CD4-positive, alpha-beta T cell treated with Interferon gamma for 1 hour (primary cell): Measurements from ENCODE around the gene COL23A1.
"Not testable (repeated sequence)": the region's sequence is repeated elsewhere in the genome, so short reads cannot be mapped to it uniquely, and the experiment has no call there.

Source experiments
- DNase-seq: peaks from one replicate; pipeline ENCODE4 v3.0.0-alpha.2; 2020

COL23A1 gene

DNA sequence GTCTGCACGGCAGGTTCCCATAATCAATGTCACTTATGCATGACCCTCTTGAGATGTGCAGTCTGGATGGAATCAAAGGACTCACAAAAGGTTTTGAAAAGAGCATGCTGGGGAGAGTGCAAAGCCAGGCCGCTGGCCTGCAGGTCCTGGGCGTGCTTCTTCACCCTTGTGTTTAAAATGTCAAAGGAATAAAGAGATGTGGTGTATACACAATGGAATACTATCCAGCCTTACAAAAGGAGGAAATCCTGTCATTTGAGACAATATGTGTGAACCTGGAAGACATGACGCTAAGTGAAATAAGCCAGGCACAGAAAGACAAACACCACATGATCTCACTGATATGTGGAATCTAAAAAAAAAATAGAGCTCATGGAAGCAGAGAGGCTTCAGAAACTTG lies 220.1 kb downstream of the COL23A1 start:
- DNase-seq: no peak

GRCh38 chr5:178369469-178369868 lies 220.7 kb downstream of the COL23A1 start:
- DNase-seq: not testable (repeated sequence)

DNA sequence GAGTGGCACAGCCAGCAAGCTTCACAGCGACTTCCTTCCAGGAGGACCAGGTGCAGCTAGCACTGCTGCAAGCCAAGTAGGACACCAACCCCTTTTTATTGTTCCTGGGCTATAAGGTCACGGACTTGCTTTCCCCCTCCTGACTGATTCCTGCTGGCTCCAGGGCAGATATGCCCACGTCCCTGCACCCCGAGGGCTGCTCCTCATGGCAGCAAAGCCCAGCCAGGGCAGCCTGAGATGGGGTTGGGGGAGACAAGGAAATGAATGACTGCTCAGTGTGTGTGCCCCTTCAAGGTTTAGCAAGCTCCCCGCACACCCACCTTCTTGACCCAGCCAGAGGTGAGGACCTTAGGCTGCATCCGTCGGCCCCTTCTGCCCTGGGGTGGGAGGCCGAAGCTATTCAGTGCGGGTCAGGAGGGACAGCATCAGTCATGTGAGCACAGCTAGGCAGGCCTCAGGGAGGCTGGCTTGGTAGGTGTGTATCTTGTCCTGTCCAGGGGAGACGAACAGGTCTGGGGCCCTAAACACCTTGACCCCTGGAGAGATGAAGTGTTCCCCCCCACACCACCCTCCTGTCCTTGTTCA lies 221.4 kb downstream of the COL23A1 start:
- DNase-seq: no peak

DNA sequence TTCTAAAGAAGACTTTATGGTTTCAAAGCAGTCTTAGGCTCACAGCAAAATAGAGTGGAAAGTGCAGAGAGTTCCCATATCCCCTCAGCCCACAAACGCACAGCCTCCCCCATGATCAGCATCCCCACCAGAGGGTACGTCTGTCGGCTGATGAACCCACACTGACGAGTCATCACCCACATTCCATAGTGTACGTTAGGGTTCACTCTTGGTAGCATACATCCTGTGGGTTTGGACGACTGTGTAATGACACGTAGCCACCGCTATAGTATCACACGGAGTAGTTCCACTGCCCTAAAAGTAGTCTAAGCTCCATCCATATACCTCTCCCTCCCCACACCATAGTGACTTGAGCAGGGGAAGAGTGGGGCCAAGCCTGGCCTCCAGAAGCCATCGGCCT lies 221.9 kb downstream of the COL23A1 start:
- no peak for DNase-seq

DNA sequence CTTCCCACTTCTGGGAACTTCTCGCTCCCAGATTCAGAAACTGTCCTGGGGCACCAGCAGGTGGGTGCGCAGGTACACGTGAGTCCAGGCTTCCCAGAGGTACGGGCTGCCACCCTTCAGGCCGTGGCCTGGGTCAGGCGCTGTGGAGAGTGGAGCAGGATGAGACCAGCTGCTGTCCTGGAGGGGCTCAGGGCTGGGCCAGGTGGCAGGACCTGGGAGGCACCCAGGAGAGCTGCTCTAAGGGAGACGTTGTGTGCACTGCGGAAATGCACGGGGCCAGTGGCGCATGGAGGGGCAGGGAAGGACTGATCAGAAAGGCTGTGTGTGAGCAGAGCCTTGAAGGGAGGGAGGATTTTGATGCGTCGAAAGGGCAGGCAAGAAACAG lies 222.5 kb downstream of the COL23A1 start:
- no peak for DNase-seq

GRCh38 chr5:178366998-178367735 lies 223.0 kb downstream of the COL23A1 start:
- DNase-seq: no peak

GRCh38 chr5:178365501-178366440 lies 224.4 kb downstream of the COL23A1 start:
- no peak for DNase-seq

DNA sequence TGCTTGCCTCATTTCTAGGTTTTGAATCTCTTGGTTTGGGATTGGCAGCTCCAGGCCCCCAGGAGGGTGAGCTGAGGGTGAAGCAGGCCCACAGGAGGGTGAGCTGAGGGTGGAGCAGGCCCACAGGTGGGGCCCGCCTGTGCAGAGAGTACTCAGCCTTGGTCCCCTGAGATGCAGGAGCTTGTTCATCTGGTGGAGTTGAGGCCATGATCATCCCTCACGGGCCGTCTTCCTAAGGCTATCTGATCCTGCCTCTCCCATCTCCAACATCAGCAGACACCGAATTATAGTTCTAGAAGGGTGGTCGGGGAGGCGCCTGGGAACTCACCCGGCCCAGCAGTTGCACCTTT lies 225.9 kb downstream of the COL23A1 start:
- no peak for DNase-seq

GRCh38 chr5:178363501-178364325 lies 226.5 kb downstream of the COL23A1 start:
- no peak for DNase-seq

- no peak for DNase-seq
Observed at GRCh38 chr5:178361657-178362445, 228.3 kb downstream of the COL23A1 start.

GRCh38 chr5:178360926-178361235 lies 229.3 kb downstream of the COL23A1 start:
- no peak for DNase-seq

- no peak for DNase-seq
Observed at GRCh38 chr5:178360222-178360925, 229.8 kb downstream of the COL23A1 start.

- no peak for DNase-seq
Observed at GRCh38 chr5:178359738-178360137, 230.5 kb downstream of the COL23A1 start.

- DNase-seq: no peak
Observed at GRCh38 chr5:178357678-178358077, 232.5 kb downstream of the COL23A1 start.

GRCh38 chr5:178357121-178357521 lies 233.1 kb downstream of the COL23A1 start:
- DNase-seq: no peak

DNA sequence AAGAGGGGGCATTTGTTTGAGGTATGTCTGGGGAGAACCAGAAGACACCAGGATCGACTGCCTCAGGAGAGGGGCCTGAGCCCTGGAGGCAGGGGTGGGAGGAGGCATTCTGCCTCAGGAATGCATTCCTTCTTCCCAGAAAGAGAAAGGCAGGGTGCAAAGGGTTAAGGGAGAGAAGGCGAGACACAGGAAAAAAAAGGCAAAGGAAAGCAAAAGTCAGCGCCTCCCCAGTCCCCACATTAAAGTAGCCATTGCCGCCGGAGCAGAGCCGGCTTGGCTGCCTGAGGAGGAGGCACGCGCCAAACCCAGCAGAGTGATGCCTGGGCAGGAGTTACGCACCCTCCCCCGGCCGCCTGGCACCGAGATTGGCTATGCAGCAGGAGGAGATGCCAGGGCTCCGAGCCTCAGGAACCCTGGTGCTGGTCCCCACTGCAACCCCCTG lies 233.7 kb downstream of the COL23A1 start:
- no peak for DNase-seq

DNA sequence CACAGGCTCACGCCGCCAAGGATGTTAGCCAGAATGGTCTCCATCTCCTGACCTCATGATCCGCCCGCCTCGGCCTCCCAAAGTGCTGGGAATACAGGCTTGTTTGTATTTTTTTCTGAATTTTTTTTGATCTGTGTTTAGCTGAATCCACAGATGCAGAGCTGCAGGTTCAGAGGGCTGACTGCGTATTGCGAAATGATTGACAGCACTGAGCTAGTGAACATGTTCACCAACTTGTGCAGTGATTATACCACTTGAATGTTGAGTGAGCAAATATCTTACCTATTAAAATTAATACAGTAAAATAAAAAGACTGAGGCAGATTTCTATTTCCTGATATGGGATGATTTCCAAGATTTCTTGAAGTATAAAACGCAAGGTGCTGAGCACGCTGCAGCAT lies 234.5 kb downstream of the COL23A1 start:
- DNase-seq: no peak

DNA sequence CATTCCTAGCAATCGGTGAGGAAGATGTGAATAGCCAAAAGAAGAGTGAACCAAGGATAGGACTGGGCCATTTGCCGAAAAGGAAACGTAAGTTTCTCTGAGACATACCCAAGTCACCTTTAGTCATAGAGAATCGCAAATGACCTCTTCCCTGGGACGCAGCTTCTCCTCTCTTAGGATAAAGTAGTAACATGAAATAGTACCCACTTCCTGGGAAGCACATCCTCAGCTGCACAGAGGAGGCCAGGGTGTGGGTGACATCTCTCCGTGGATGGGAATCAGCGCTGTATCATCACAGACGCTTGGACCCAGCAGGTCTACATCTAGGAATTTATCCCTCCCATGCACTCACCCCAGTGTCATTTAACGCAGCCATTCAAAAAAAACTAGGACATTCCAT lies 236.7 kb downstream of the COL23A1 start:
- no peak for DNase-seq

- no peak for DNase-seq
Observed at GRCh38 chr5:178352035-178352349, 238.2 kb downstream of the COL23A1 start.

DNA sequence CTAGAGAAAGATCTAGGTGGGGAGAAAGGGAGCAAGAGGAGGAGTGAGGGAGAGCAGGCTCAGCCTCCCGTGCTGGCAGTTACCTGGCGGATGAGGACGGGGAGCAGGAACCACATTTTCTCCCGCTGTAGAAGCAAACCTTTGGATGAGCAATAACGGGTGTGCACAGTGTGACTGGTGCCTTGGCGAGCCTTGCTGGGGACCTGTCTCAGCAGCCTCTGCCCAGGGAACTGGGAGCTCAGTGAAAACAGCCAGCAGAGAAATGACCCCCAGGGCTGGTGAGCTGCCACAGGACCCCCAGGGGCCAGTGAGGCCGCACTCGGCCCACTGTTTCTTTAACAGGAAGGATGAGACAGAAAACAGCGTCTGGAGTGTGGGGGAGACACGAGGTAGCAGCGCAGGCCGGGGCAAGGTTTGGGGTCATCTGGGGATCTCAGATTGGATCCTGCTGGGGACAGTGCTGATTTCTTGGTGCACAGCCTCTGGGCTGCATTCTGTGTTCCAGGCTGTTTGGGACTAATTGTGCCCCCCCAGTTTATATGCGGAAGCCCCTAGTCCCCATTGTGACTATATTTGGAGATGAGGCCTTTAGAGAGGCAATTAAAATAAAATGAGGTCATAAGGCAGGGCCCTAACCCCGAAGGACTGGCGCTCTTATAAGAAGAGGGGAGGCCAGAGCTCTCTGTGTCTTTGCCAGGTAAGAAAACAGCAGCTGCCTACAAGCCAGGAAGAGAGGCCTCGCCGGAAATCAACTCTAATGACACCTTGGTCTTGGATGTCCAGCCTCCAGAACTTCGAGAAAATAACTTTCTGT lies 238.8 kb downstream of the COL23A1 start:
- DNase-seq: no peak
